NCI-H345 (cell line): ENCODE results near the gene TSPAN14.
"Not testable (repeated sequence)": the region's sequence is repeated elsewhere in the genome, so short reads cannot be mapped to it uniquely, and the experiment has no call there.

Experiments used
- DNase-seq: peaks from one replicate; lab custom pipeline; 2025; lab: John Stamatoyannopoulos, UW

TSPAN14 gene

DNA sequence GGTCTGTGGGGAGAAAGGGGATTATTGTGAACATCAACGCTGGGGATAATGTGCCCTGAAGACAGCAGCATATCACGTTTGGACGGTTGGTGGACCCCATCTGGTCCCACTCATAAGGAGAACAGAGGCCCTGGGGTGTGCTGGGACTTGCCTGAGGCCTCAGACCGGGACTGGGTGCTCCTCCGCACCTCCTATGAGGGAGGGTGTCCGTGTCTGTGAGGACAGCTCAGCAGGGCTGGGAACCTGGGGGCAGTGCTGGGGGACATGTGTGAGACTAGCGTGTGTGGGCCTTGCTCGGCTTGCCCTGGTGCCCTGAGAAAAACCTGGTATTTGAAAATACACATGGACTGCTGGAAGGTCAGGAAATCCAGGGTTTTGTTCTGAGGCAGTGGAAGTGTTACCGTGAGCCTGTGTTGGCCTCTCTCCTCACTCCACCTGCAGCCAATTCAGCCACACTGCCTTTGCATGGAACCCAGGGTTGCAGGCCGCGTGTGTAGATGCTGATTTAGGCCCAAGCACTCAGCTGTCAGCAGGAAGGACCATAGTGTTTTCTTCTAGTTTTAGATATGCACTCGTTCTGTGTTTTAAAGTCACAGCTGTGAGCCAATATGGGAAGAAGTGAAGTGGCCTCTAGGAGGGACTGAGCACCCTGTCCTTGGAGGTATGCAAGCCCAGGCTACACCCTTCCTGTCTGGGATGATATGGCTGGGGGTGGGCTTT is 70.2 kb downstream of the TSPAN14 start:
- no peak for DNase-seq

DNA sequence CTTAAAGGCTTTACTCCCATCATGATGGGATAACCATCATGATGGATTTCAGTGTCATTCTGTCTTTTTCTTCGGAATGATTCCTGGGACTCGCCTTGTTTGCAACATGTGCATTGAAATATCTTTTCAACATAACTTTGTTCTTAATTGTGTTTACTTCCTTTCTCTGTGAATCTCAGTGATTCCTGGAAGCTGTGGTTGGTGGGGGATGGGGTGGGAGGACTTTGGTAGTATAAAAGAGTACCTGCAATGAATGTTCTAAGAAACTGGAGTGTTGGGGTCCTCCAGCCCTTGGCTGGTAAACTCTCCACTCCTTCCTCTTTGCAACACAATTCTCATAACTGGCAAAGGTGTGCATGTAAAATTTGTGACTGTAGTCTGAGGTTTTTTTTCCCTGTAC is 72.1 kb downstream of the TSPAN14 start:
- no peak for DNase-seq

DNA sequence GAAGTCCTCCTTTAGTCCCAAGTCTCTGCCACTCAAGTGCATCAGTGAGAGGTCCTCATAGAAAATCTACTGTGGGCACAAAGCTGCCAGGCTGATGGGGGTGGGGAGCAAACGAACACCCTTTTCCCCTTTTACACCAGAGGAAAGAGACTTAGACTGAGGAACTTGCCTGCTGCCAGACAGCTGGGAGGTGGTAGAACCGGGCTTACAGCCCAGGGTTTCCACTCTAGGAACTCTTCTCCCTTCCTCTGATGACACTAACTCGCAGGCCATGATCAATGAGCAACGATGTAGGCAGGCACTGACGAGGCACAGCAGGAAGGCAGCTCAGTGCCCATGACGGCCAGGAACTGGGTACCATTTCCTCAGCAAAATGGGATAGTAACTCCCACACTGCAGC is 72.6 kb downstream of the TSPAN14 start:
- DNase-seq = no peak

DNA sequence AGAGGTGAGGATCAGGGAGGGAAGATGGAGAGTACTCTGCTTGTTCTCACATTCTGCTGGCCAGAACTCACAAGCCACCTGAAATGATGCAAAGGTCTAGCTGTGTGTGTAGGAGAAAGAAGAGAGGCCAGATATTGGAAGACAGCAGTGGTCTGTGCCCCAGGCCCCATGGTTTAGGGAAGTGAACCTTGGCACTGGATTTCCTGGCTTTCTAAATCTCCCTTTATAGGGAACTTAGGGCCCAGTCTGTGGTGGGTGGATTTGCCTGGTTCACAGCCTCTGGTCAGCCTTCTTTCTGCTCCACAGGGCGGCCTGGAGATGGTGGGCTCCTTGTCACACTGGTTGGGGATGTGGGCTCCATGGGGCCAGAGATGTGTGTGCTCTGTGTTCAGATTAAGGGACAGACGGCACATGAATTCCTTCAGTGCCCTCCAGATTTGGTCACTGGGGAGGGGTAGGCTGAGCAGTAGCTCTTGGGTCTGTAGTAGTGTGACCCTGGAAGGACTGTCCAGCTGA is 74.1 kb downstream of the TSPAN14 start:
- no peak for DNase-seq

DNA sequence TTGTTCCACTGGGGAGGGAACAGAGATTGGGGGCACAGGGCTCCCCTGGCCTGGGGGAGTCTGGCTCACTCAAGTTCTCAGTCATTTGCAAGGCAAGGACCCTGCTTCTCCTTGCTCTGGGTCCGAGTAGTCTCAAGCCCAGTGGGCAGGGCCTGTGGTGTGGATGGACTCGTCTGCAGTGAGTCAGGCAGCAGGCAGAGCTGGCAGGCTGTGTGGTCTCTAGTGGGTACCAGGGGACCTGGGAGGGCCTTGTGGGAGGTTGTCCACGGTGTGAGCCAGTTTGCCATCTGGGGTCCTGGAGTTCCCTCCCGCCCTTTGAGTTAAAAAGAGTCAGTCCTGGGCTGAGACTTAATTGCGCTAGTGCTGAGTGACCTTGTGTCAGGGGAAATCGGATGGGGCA is 74.8 kb downstream of the TSPAN14 start:
- DNase-seq = no peak

DNA sequence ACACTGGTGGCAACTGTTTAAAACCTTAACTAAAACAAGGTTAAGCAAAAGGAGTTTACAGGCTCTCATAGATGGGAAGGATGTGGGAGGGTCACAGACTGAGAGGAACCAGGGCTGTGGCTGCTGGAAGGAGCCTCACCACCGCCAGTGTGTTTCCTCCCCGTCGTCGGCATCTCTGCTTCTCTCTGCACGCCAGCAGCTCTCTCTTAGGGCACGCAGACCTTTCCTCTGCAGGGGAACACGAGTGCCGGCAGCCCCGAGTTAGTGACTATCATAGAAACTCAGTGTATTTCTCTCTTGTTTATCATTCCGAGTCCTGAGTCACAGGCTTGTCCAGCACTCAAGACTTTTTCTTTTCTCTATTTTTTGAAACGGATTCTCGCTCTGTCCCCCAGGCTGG is 75.5 kb downstream of the TSPAN14 start:
- no peak for DNase-seq

DNA sequence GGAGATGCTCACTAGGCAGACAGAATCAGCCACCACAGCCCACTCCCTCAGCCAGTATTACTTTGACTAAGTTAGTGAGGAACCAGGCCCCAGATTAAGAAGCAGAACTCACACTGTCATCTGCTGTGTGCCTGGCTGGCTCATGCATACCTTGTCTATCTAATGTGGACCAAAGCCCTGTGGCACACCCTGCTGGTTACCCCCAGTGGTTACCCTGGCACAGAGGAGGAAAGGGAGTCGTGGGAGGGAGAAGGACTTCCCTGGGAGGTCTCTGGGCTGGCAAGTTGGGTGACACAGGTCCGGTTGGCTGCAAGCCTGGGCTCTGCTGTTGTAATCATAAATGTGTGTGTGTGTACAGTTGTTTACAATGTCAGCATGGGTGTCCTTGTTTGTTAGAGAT is 76.1 kb downstream of the TSPAN14 start:
- DNase-seq = no peak

DNA sequence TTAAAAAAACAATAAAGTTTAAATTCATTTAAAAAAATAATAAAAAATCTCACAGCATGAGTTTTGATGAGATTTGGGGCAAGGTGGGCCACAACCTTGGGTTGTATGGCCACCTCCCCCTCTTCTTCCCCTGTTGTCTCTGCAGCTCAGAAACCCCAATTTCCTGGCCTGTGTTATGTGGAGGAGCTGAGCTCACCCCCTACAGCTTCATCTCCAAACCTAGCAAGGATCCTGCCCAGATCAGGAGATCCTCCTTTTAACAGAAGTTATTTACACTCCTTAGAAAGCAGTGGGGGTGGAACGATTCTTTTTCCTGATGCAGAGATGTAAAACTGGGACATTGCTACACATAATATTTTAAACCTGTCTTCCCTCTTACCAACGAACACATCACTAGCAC is 76.7 kb downstream of the TSPAN14 start:
- no peak for DNase-seq

DNA sequence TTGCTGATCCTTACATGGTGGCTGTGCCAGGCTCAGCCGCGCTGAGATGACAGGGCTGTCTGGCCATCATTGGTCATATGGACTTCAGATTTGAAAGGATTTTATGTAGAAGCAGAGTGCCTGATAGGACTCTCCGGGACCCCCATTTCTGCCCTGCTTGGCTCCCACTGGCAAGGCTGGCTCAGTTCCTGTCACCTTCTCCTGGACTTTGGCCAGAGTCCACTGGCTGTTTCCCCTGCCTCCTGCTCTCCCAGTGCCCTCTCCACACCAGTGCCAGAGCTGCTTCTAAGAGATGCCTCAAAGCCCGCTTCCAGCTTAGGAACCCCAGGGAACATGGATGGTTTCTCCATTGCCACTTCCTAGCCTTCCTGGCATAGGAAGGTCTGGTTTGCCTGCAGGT is 78.5 kb downstream of the TSPAN14 start:
- DNase-seq = no peak

DNA sequence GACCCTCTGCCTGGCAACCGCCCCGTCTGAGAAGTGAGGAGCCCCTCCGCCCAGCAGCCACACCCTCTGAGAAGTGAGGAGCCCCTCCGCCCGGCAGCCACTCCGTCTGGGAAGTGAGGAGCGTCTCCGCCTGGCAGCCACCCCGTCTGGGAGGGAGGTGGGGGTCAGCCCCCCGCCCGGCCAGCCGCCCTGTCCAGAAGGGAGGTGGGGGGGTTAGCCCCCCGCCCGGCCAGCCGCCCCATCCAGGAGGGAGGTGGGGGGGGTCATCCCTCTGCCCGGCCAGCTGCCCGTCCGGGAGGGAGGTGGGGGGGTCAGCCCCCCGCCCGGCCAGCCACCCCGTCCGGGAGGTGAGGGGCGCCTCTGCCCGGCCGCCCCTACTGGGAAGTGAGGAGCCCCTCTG is 79.9 kb downstream of the TSPAN14 start:
- not testable (repeated sequence) for DNase-seq

DNA sequence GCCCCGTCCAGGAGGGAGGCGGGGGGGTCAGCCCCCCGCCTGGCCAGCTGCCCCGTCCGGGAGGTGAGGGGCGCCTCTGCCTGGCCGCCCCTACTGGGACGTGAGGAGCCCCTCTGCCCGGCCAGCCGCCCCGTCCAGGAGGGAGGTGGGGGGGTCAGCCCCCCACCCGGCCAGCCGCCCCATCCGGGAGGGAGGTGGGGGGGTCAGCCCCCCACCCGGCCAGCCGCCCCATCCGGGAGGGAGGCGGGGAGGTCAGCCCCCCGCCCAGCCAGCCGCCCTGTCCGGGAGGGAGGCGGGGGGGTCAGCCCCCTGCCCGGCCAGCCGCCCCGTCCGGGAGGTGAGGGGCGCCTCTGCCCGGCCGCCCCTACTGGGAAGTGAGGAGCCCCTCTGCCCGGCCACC is 80.5 kb downstream of the TSPAN14 start:
- DNase-seq = not testable (repeated sequence)

DNA sequence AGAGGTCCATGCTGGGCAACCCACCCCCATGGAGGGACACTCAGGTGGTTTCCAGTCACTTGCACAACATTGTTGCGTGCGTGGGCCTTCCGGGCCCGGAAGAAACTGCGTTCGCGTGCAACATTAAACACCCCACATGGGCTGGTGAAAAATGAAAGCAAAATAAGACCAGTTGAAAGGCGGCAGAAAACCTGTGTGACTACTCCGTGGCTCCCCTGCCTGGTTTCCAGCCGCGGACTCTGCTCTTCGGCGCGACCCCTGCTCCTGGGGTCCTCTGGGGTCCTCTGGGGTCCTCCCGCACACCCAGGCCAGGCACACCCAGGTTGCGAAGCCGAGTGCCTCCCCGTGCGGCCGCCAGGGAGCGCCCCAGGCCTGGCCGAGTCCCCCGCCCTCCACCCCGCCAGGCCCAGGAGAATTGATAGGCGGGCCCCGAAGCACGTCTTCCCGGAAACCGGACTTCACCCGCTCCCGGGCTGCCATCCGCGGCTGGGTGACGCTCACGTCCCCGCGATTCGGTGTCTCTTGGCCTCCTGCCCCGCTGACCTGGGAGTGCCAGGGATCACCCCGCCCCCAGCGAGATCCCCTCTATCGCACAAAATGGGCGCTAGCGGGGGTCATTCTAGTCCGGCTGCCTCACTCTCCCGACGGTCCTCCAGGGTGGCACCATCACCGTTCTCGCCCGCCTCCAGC is 81.7 kb downstream of the TSPAN14 start:
- peak; percentile 2 for DNase-seq

DNA sequence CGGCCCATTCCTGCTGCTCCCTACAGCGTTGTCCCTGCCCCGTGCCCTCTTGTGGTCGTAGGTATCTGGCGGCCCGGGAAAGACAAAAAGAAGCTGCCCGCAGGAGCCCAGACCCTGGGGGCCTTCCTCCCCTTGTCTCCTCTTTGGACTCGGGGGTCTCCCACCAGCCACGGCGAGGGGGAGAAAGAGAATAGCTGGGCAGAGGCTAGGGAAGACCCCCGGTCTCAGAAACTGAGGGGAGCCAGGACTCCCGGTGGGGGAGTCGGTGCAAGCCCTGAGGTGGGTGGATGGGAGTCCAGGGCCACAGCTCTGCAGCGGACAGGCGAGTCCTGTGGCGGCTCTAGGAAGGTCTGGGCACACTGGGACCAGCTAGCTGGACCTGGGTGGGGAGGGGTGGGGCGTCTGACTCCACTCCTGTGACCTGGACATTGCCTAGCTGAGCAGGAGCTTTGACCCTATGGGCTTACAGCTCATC is 82.3 kb downstream of the TSPAN14 start:
- DNase-seq = no peak

DNA sequence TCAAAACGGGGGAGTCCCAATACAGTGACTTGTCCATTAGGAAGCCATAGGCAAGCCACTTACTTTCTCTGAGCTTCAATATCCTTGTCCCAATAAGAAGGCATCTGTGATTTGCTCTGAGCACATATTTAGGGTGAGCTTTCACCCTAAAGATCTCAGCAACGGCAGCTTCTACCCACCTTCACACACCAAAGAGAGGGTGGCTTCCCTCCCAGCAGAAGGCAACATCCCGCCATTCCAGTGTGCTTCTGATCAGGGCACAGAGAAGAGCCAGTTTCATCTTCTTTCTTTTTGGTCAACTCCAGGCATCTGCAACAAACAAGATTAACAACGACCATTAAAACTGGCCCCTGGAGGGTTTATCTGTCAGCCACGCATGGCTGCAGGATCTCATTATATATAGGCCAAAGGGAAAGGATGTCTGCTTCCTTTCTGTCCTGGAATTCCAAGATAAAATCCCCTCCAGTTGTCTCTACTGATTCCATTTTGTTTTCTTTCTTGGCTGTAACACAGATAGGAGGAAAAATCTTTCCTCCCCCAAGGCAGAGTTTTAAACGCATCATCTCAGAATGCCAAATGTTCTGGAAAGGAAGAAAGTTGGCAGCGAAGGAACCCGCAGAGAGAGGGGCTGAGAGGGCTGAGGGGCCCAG is 83.1 kb downstream of the TSPAN14 start:
- DNase-seq = no peak

DNA sequence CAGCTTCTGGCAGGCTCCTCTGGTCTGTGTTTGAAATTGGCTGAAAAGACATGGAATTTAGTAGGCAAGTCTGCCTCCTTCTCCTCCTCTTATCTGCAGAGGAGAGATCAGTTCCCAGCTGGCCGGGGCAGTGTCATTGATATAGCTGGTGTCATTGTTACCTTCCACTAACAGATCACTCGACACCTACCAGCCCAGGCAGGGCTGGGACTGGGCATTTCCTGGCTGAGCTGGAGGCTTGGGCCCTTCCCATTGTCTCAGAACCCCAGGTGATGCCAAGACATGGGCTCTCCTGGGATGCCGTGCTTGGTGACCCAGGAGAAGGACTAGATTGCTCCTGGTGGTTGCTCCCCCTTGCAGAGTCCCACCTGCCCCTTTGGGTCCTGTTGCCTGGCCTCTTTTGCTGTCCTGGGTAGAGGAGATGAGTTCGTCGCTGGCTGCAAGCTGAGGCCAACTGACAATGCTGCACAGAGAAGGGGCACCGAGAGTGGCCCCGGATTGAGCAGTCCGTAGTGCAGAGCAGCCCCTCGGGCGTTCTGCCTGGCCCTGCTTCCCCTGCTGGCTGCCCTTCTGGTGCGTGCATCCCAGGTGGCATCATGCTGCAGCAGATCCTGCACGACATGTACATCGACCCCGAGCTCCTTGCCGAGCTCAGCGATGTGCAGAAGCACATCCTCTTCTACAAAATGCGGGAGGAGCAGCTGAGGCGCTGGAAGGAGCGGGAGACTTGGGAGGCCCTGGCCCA is 83.8 kb downstream of the TSPAN14 start, which contains the start of gene SH2D4B:
SH2D4B (plus strand) TSS at position 167 of the 745 bp plus-strand sequence; CDS start at position 597, 430 bp downstream.
- DNase-seq = no peak

DNA sequence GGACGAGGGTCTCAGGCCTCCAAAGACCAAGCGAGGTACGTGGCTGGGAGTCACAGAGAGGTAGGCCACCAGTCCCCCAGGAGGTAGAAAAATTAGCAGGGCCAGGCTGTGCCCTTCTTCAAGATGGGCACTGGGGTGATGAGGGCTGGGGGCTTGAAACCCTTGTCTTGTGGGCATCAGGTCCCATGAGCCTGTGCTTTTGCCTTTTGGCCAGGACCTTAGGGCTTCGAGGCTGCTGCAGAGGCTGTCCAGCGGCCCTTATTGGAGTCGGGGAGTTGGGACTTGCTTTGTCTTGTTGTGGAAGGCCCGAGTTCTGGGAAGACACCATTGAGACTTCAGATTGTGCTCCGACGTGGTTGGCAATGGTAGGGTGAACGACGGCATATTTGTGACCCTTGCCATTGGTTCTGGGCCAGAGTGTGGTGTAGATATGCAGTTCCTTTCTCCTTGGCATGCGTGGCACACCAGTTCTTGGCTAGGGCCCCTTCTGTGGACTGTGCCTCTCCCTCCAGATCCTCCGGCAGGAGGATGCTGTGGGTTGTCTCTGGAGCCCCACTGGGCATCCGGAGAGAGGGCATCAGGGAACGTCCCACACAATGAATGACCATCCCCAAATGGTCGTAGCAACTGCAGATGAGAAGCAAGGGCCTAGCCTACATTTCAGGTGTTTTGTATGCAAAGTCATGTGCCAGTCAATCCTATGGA is 84.5 kb downstream of the TSPAN14 start:
- DNase-seq = no peak

DNA sequence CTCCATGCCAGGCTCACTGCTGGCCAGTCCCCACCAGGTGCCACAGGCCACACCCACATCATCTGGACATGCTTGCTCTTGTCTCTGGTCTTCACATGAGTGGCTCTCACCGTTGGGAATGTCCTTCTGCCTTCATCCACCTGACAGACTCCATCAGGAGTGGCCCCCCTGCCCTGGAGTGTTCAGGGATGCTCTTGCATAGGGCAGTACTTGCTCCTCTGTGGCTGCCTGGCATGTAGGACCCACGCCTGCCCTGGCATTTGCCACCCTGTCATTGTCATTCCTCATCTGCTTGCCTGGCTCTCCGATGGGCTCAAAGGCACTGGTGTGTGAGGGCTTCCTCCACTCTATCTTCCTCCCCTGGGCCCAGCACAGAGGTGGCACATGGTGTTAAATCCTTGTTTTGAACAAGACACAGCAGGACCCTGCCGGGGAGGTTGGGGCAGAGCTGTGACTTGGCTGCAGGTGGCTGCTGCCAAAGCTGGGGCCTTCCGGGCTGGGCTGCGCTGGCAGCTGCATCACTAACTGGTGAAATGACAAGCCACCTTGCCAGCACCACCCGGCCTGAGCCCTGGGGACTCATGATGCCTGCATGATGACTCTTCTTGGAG is 85.4 kb downstream of the TSPAN14 start:
- peak; percentile 35 for DNase-seq

DNA sequence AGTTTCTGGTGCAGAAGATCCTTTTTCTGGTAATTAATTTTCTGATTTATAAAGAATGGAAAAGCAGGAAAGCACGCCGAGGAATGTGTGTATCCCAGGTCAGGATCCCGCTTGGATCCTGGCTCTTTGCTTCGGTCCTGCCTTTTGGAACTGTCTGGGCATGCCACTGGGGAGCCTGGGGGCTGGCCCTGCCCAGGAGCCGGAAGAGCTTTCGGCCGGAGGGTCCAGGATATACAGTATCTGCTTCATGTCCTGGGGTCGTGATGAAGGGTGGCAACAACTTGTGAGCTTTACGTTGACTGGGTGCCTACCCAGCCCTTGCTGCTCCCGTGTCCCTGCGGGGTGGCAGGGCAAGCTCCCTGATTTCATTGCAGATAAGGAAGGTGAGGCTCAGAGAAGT is 86.0 kb downstream of the TSPAN14 start:
- DNase-seq = no peak

DNA sequence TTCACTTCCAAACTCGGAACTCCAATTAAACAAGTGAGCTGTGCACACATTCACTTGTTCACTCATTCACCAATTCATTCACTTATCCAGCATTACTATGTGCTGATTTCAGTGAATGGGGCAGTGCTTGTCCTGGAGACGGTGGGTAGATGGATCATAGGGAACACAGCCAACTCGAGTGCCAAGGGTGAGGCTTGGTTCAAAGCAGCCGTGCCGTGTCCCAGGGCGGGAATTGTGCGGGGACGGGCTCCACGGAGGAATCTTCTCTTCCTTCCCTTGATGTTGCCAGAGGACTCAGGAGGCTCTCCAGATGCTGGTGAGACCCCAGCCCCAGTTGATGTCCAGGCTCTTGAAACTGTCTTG is 86.5 kb downstream of the TSPAN14 start:
- no peak for DNase-seq

DNA sequence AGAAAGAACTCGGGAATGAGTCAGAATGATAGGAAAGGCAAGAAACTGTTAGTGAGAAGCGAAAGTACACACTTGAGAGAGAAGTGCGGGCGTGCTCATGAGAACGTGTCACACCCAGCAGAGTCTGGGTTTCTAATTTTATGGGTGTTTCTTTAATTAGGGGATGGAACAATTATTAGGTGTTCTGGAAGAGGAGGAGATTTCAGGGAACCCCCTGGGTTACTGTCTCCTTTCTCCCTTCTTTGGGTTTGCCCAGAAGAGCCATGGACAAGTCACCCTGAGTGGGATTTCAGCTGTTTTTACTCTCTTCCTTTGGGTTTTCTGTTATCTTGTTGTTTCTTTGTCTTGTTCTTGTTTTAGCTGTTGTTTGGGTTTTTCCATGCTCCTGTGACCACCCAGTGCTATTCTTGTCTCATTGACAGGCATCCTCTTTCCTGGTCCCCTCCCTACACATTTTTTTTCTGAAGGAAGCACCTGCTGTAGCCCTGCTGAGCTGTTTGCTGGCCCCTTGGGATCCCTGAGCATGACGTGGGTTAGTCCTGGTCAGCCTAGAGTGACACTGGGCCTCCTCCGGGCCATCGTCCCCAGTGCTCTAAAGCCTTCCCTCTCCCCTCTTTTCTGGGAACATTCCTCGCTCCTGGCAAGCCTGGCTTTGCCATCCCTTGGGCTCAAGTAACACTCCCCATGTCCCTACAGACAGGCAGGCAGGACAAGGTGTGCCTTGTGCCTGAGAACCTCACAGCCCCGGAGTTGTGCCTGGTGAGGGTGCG is 87.1 kb downstream of the TSPAN14 start:
- peak; percentile 12 for DNase-seq
